HepG2 (cell line): ENCODE measurements around the gene DNAJC5. TPM values are rescaled to one million over a fixed set of nuclear protein-coding genes. Genes with fewer than 3 reads are reported as not detected.

Source experiments
- ARHGAP35 ChIP-seq: sonication (generic); formaldehyde crosslinking; IDR thresholded peaks from 2 replicates; pipeline ENCODE4 v1.9.0; 2022; ENCODE audit warnings: mild to moderate bottlenecking, inconsistent platforms, moderate library complexity, missing genetic modification reagents, borderline replicate concordance
- ATAD3A ChIP-seq: sonication (generic); formaldehyde crosslinking; IDR thresholded peaks from 2 replicates; pipeline ENCODE4 v1.4.0; 2020; ENCODE audit warnings: missing genetic modification reagents
- GZF1 ChIP-seq: sonication (generic); formaldehyde crosslinking; IDR thresholded peaks from 2 replicates; pipeline ENCODE4 v1.5.1; 2020; ENCODE audit warnings: mild to moderate bottlenecking, missing genetic modification reagents
- HNF1B ChIP-seq: sonication (generic); formaldehyde crosslinking; IDR thresholded peaks from 2 replicates; pipeline ENCODE4 v1.5.1; 2020; ENCODE audit warnings: mild to moderate bottlenecking, moderate library complexity, missing genetic modification reagents
- IRX3 ChIP-seq: sonication (generic); formaldehyde crosslinking; IDR thresholded peaks from 2 replicates; pipeline ENCODE4 v1.8.1; 2023; ENCODE audit warnings: mild to moderate bottlenecking, low read depth, missing genetic modification reagents, borderline replicate concordance
- MAZ ChIP-seq, 2 experiments: sonication (generic) in 1 of 2; formaldehyde crosslinking in 1 of 2; IDR thresholded peaks; 2 replicates each; pipeline versions ENCODE4 v1.5.0 to v1.6.1; 2012 to 2020; ENCODE audit warnings: low read depth in 2 of 2, mild to moderate bottlenecking in 2 of 2, borderline replicate concordance in 1 of 2, improper control_type of control experiment in 1 of 2, low read length in 1 of 2, missing genetic modification reagents in 1 of 2, moderate library complexity in 1 of 2
- MXD1 ChIP-seq: sonication (generic); formaldehyde crosslinking; IDR thresholded peaks from 2 replicates; pipeline ENCODE4 v1.4.0; 2020; ENCODE audit warnings: mild to moderate bottlenecking, missing genetic modification reagents
- NCOA1 ChIP-seq: sonication (generic); formaldehyde crosslinking; IDR thresholded peaks from 2 replicates; pipeline ENCODE4 v1.9.0; 2021; ENCODE audit warnings: missing genetic modification reagents
- NCOA2 ChIP-seq: sonication (generic); formaldehyde crosslinking; IDR thresholded peaks from 2 replicates; pipeline ENCODE4 v1.8.0; 2022; ENCODE audit warnings: inconsistent platforms
- NFE2L2 ChIP-seq: fragments of 150-350 bp; IDR thresholded peaks from 2 replicates; pipeline ENCODE4 v1.6.1; 2014; ENCODE audit warnings: low read length
- PBX2 ChIP-seq: IDR thresholded peaks from 2 replicates; pipeline ENCODE4 v1.6.1; 2016; ENCODE audit warnings: control low read depth
- POLR2A ChIP-seq, 2 experiments: IDR thresholded peaks; 2 replicates each; pipeline ENCODE4 v1.6.1; 2011; ENCODE audit warnings: low read depth in 2 of 2, low read length in 2 of 2, mild to moderate bottlenecking in 1 of 2, moderate library complexity in 1 of 2; ENCODE audit not compliant: insufficient read depth in 1 of 2
- REST ChIP-seq, 2 experiments: IDR thresholded peaks; 2 replicates each; pipeline ENCODE4 v1.6.1; 2011 to 2012; ENCODE audit warnings: low read length in 2 of 2, borderline replicate concordance in 1 of 2, low read depth in 1 of 2, mild to moderate bottlenecking in 1 of 2, moderate library complexity in 1 of 2
- RFXANK ChIP-seq: IDR thresholded peaks from 2 replicates; pipeline ENCODE4 v1.6.1; 2016
- STAG1 ChIP-seq: sonication (generic); formaldehyde crosslinking; IDR thresholded peaks from 2 replicates; pipeline ENCODE4 v1.4.0; 2020; ENCODE audit warnings: missing genetic modification reagents
- THYN1 ChIP-seq: sonication (generic); formaldehyde crosslinking; IDR thresholded peaks from 2 replicates; pipeline ENCODE4 v1.8.1; 2023; ENCODE audit warnings: low read depth, mild to moderate bottlenecking, moderate library complexity, missing genetic modification reagents, borderline replicate concordance
- ZFP41 ChIP-seq: sonication (generic); formaldehyde crosslinking; IDR thresholded peaks from 2 replicates; pipeline ENCODE4 v1.4.0; 2020; ENCODE audit warnings: mild to moderate bottlenecking, missing genetic modification reagents, borderline replicate concordance
- ZNF335 ChIP-seq: sonication (generic); formaldehyde crosslinking; IDR thresholded peaks from 2 replicates; pipeline ENCODE4 v1.4.0; 2020; ENCODE audit warnings: missing genetic modification reagents
- ZNF710 ChIP-seq: sonication (generic); formaldehyde crosslinking; IDR thresholded peaks from 2 replicates; pipeline ENCODE4 v1.5.0; 2020; ENCODE audit warnings: mild to moderate bottlenecking, missing genetic modification reagents, borderline replicate concordance
- ZSCAN20 ChIP-seq: sonication (generic); formaldehyde crosslinking; IDR thresholded peaks from 2 replicates; pipeline ENCODE4 v1.4.0; 2020; ENCODE audit warnings: missing genetic modification reagents, mild to moderate bottlenecking, borderline replicate concordance
- polyA plus RNA-seq, 8 experiments: library from polyadenylated mRNA; depleted of rRNA in 3 of 8; stranded (reverse) in 7 of 8; unstranded in 1 of 8; fragments of >200 nt; fragmentation: Illumina TruSeq in 4 of 8; extraction: Trizol in 4 of 8; gene quantifications; 2 replicates each; pipeline versions ENCODE4 v1.2.1 to v1.2.3, GENCODE V29; 2011 to 2016; ENCODE audit warnings: low read depth in 4 of 8, missing spikeins in 1 of 8, mixed read lengths in 1 of 8; ENCODE audit not compliant: insufficient read depth in 1 of 8
- total RNA-seq, 5 experiments: library from RNA; depleted of rRNA; stranded (reverse); fragments of >200 nt; fragmentation: Illumina TruSeq; extraction: Trizol; gene quantifications; 2 replicates each; pipeline ENCODE4 v1.2.3, GENCODE V29; 2016; ENCODE audit warnings: low read depth in 1 of 5

The DNAJC5 gene
- total and polyA plus RNA-seq, 2 of the 13 experiments (the other 11 are each of a cell fraction or from before 2014, with no cell fraction given): 42.8 to 64.5 TPM

GRCh38 chr20:63855363-63856097, 39.4 kb upstream of the DNAJC5 start (continued):
- TF ChIP-seq ZNF710 (CRISPR knock-in tag) (no peak), ATAD3A (CRISPR knock-in tag) (no peak), HNF1B (CRISPR knock-in tag) (peak; percentile 45; the same call in 1 of the 2 replicates), MXD1 (peak; percentile 32), ZFP41 (no peak), PBX2 (no peak), ARHGAP35 (CRISPR knock-in tag) (peak; percentile 80; the same call in 1 of the 2 replicates), IRX3 (CRISPR knock-in tag) (no peak), POLR2A (IDR thresholded peaks at IDR 0.05; ENCODE audit: insufficient read depth in 1 of 2, low read depth in 2 of 2, low read length in 2 of 2) (no peak), GZF1 (no peak), RFXANK (CRISPR knock-in tag) (no peak), NCOA1 (no peak), NFE2L2 (no peak), MAZ (IDR thresholded peaks at IDR 0.05; ENCODE audit: borderline replicate concordance, low read depth, low read length) (no peak), MAZ (CRISPR knock-in tag; IDR thresholded peaks at IDR 0.05; ENCODE audit: low read depth) (0 out of 2 replicates have a peak, but pooled peaks have one; percentile 50), THYN1 (CRISPR knock-in tag) (no peak), REST (IDR thresholded peaks at IDR 0.05; ENCODE audit: borderline replicate concordance in 1 of 2, low read depth in 1 of 2, low read length in 2 of 2) (no peak), ZNF335 (no peak), STAG1 (CRISPR knock-in tag) (no peak), ZSCAN20 (CRISPR knock-in tag) (no peak), NCOA2 (no peak)
